Cardiac muscle cell (in vitro differentiated cells and primary cell): ENCODE measurements around the gene COX6A1. TPM values are rescaled to one million over a fixed set of nuclear protein-coding genes. Genes with fewer than 3 reads are reported as not detected.

Source experiments
- DNase-seq, 2 donors: peaks; one replicate each; pipeline versions ENCODE4 v3.0.0 to v3.0.0-alpha.2; 2010 to 2017; ENCODE audit warnings: low read depth in 1 of 2, low spot score in 1 of 2
- H3K27ac ChIP-seq: fragments of 200-600 bp; sonication (generic); 2 replicates; pipeline ENCODE4 v1.5.1; 2016
- H3K27me3 ChIP-seq: fragments of 200-600 bp; sonication (generic); 2 replicates; pipeline ENCODE4 v1.6.0; 2016; ENCODE audit warnings: control low read depth
- H3K36me3 ChIP-seq: fragments of 200-600 bp; sonication (generic); 2 replicates; pipeline ENCODE4 v1.5.1; 2016; ENCODE audit warnings: control low read depth
- H3K4me1 ChIP-seq: fragments of 200-600 bp; sonication (generic); 2 replicates; pipeline ENCODE4 v1.8.1; 2017; ENCODE audit warnings: low read depth, mild to moderate bottlenecking, mixed run types
- H3K4me3 ChIP-seq: fragments of 200-600 bp; sonication (generic); 2 replicates; pipeline ENCODE4 v1.5.1; 2016; ENCODE audit warnings: mild to moderate bottlenecking
- H3K9me3 ChIP-seq: fragments of 200-600 bp; sonication (generic); 2 replicates; pipeline ENCODE4 v1.5.1; 2017; ENCODE audit warnings: low read depth, mild to moderate bottlenecking, control low read depth
- CTCF ChIP-seq: IDR thresholded peaks from 2 replicates; pipeline ENCODE4 v1.5.1; 2012; ENCODE audit warnings: low read depth, mild to moderate bottlenecking, low read length
- polyA plus RNA-seq: library from polyadenylated mRNA; unstranded; fragments of >200 nt; fragmentation: Nextera tagmentation; extraction: Ambion mirVana; gene quantifications from 2 replicates; pipeline ENCODE4 v1.2.1, GENCODE V29; 2016
- total RNA-seq: library from RNA; depleted of rRNA; stranded (reverse); fragments of >200 nt; gene quantifications from 2 replicates; pipeline ENCODE4 v1.2.3, GENCODE V29; 2016

The COX6A1 gene
- total and polyA plus RNA-seq, 2 experiments from 2014 or later: 759 to 1,511 TPM

DNA sequence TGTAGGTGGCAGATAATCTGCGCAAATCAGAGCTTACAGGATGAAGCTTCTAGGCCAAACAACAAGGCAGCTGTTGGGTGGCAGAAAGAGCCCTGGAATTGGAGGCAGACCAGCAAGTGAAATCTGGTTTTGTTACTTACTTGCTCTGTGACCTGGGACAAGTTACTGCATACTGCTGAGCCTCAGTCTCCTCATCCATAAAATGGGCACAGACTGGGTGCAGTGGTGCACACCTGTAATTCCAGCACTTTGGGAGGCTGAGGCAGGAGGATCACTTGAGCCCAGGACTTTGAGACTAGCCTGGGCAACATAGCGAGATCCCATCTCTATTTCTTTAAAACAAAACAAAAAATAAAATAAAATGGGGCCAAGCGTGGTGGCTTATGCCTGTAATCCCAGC is 31.4 kb upstream of the COX6A1 start:
- Histone ChIP-seq H3K27me3 (no peaks in the 10 kb centered on the region), H3K4me3 (no peak overlapping the region), H3K4me1 (peaks cover 9% of the 10 kb centered on the region), H3K27ac (peak overlapping the region; percentile 46), H3K9me3 (no peaks in the 10 kb centered on the region), H3K36me3 (no peaks in the 10 kb centered on the region)
- TF ChIP-seq CTCF: no peak
- DNase-seq: no peak

DNA sequence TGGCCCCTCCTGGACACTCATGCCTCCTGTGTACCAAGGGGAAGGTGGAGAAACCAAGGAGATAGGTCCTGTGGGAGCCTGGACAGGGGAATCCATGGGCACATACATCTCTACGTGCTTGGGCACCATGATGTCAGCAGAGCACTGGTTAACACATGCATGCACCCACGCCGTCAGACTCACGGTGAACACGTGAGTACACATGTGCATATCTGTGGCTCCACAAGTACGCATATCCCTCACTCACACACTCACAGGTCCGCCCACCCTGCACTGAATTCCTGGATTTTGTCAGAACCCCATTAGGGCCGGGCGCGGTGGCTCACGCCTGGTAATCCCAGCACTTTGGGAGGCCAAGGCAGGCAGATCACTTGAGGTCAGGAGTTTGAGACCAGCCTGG is 29.1 kb upstream of the COX6A1 start:
- Histone ChIP-seq H3K9me3 (no peaks in the 10 kb centered on the region), H3K36me3 (no peaks in the 10 kb centered on the region), H3K27ac (no peak overlapping the region), H3K4me1 (peaks cover 9% of the 10 kb centered on the region), H3K4me3 (no peak overlapping the region), H3K27me3 (no peaks in the 10 kb centered on the region)
- no peak for DNase-seq
- TF ChIP-seq CTCF: no peak

DNA sequence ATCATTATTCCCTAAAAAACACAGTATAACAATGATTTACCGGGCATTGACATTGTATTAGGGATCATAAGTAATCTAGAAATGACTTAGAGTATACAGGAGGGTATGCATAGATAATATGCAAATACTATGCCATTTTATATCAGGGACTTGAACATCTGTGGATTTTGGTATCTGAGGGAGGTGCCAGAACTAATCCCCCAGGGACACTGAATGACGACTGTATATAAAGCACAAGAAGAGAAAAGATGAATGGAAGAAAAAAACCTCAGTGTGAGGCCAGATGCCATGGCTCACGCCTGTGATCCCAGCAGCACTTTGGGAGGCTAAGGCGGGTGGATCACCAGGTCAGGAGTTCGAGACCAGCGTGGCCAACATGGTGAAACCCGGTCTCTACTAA is 25.5 kb upstream of the COX6A1 start:
- peak in 1 of 2 donors; percentile 10 for DNase-seq
- H3K36me3 ChIP-seq: no peaks in the 10 kb centered on the region
- H3K4me3 ChIP-seq: no peak overlapping the region

DNA sequence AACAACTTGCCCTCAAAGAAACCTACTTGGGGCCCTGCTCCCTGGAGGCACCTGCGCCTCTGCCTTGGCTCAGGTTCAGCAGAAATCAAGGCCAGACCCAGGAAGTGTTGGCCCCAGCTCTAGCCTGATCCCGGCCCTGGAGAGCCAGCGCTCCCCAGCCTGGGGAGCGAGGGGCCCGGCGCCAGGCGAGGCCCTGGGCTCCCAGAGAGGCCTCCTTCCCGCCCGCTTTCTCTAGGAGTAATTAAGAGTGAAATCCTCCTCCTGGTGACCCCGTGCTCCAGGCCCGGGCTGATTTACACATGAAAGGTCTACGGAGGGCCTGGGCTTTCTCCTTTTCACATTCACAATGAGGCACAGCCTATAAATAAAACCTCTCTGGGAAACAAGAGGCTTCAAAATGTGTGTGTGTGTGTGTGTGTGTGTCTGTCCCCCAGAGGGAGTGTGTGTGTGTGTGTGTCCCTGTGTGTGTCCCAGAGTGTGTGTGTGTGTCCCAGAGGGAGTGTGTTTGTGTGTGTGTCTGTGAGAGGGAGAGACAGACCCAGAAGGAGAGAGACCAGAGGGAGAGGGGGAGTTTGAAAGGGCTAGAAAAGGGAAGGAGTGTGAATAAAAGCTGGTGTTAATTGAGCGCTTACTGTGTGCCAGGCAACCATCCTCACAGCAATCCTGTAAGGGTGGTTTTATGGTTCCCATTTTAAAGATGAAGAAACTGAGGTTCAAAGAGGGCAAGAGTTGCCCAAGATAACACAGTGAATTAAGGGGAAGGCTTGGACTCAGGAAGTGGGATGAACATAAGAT is 23.8 kb upstream of the COX6A1 start:
- DNase-seq: peak in 1 of 2 donors; percentile 82

More for the DNA sequence above, 25.5 kb upstream of the COX6A1 start:
- Histone ChIP-seq H3K27me3 (no peaks in the 10 kb centered on the region), H3K9me3 (no peaks in the 10 kb centered on the region), H3K27ac (no peak overlapping the region), H3K4me1 (peaks cover 10% of the 10 kb centered on the region)
- no peak for TF ChIP-seq CTCF

GRCh38 chr12:120416490-120417216 is 21.3 kb upstream of the COX6A1 start:
- Histone ChIP-seq H3K27ac (no peak overlapping the region), H3K27me3 (no peaks in the 10 kb centered on the region), H3K36me3 (no peaks in the 10 kb centered on the region), H3K4me1 (peaks cover 10% of the 10 kb centered on the region), H3K4me3 (no peak overlapping the region), H3K9me3 (no peaks in the 10 kb centered on the region)
- DNase-seq: no peak
- no peak for TF ChIP-seq CTCF

More for the DNA sequence above, 23.8 kb upstream of the COX6A1 start:
- Histone ChIP-seq H3K4me3 (no peak overlapping the region), H3K27me3 (no peaks in the 10 kb centered on the region), H3K36me3 (no peaks in the 10 kb centered on the region), H3K27ac (peak overlapping the region; percentile 96), H3K4me1 (peaks cover 10% of the 10 kb centered on the region), H3K9me3 (no peaks in the 10 kb centered on the region)
- TF ChIP-seq CTCF: no peak
